ENCODE data around the gene TMC7. TPM values are rescaled to one million over a fixed set of nuclear protein-coding genes. Genes with fewer than 3 reads are reported as not detected.
A peak's percentile ranks its signal among the peaks of the same experiment; 100 is the strongest.

TMC7 gene
- total and polyA plus RNA-seq, 2 of the 13 experiments (the other 11 are each of a cell fraction or from before 2014, with no cell fraction given), result 1.2 to 5.1 TPM

- no TSS peak for BruUV-seq (replicated peaks)
- peak overlapping the region; percentile 57 for H3K4me2 ChIP-seq (ENCODE audit: low read depth, low read length)
- H3K27ac ChIP-seq (ENCODE audit: extremely low read length, insufficient read depth, low read length), result peak overlapping the region; percentile 33
- ChIA-PET POLR2A (interaction anchor here (0.9 to 2.6 kb wide), 6 partner anchors 10 to 146 kb away, joined by 4 to 20 read pairs (median 8); partner anchors contain the start of genes ARL6IP1, RPS15A and SMG1), CTCF (ENCODE audit: low intra/inter-chr PET ratio, low total read pairs) (interaction anchor here (1.3 kb wide), 1 partner anchor 9 kb away, joined by 3 read pairs; no protein-coding TSS in a partner anchor)
- in situ Hi-C loops (cut with HindIII; ENCODE audit: extremely low pct_ligation_motif_present, low pct_unique_long_range_greater_than_20kb), result no loop called here
- no peaks in the 10 kb centered on the region for H3K79me2 ChIP-seq (ENCODE audit: insufficient read depth, low read length)
- no peak overlapping the region for H3K9ac ChIP-seq (ENCODE audit: insufficient read depth, low read depth, low read length)
- peak overlapping the region in 1 of 3 experiments; percentile 16; a peak in 1 of 6 replicates for H3K4me3 ChIP-seq (replicated peaks in 1 of 3; ENCODE audit: insufficient read depth in 1 of 3, low read depth in 2 of 3, low read length in 3 of 3)
- H3K36me3 ChIP-seq (replicated peaks in 1 of 2; ENCODE audit: control insufficient read depth in 1 of 2, insufficient read depth in 2 of 2, low read length in 2 of 2), result no peaks in the 10 kb centered on the region
- WGBS (ENCODE audit: low lambda C conversion rate), result 25% methylated on average over 7 of the region's 7 CpGs
- no peaks in the 10 kb centered on the region for H3K27me3 ChIP-seq (ENCODE audit: control insufficient read depth in 1 of 2, insufficient read depth in 2 of 2, low read length in 2 of 2)
- no peaks in the 10 kb centered on the region for H3K9me3 ChIP-seq (ENCODE audit: low read length)
- intact Hi-C loops (cut with micrococcal nuclease; ENCODE audit: unreplicated experiment), result loop anchor here (1.0 kb wide), 1 partner anchor 9 kb away; no protein-coding TSS in a partner anchor
- ATAC-seq, result peak; percentile 96
- H3K4me1 ChIP-seq (ENCODE audit: insufficient read depth, low read length), result peaks cover 46% of the 10 kb centered on the region
- FAIRE-seq, result peak; percentile 84
- DNase-seq (ENCODE audit: low spot score), result peak; percentile 92
- H4K20me1 ChIP-seq (ENCODE audit: insufficient read depth, low read length), result no peaks in the 10 kb centered on the region
- no peak overlapping the region for H2AFZ ChIP-seq (ENCODE audit: low read length)
- TF ChIP-seq ZNF678 (CRISPR knock-in tag; IDR thresholded peaks at IDR 0.05) (no peak), ZNF335 (CRISPR knock-in tag; IDR thresholded peaks at IDR 0.05) (peak; percentile 68; the same call in 1 of the 2 replicates), CBX5 (CRISPR knock-in tag; IDR thresholded peaks at IDR 0.05; ENCODE audit: borderline replicate concordance) (peak; percentile 50; the same call in 1 of the 2 replicates), ZBTB14 (CRISPR knock-in tag; IDR thresholded peaks at IDR 0.05) (no peak), PHF5A (CRISPR knock-in tag; IDR thresholded peaks at IDR 0.05; ENCODE audit: low read depth, unreplicated experiment) (no peak), MIER2 (CRISPR knock-in tag; IDR thresholded peaks at IDR 0.05) (0 out of 2 replicates have a peak, but pooled peaks have one; percentile 29), ATF1 (CRISPR knock-in tag; IDR thresholded peaks at IDR 0.05) (peak; percentile 46; the same call in 1 of the 2 replicates), ZBTB40 (IDR thresholded peaks at IDR 0.05) (no peak), ZBTB40 (CRISPR knock-in tag; IDR thresholded peaks at IDR 0.05) (no peak; the same call in 1 of the 2 replicates), USF2 (IDR thresholded peaks at IDR 0.05; ENCODE audit: low read depth, low read length) (peak; percentile 46; the same call in 1 of the 2 replicates), USF2 (CRISPR knock-in tag; IDR thresholded peaks at IDR 0.05; ENCODE audit: borderline replicate concordance) (peak; percentile 77; the same call in 1 of the 2 replicates), MTF2 (CRISPR knock-in tag; IDR thresholded peaks at IDR 0.05; ENCODE audit: borderline replicate concordance) (no peak)
Measured at GRCh38 chr16:18936727-18937340, 46.9 kb upstream of the TMC7 start.
